GM12891 (cell line): Measurements from ENCODE around the gene DSCAM.

Experiments used
- PAX5 ChIP-seq: IDR thresholded peaks from 2 replicates; pipeline ENCODE4 v1.6.1; 2011; ENCODE audit warnings: low read length, moderate library complexity, mild to moderate bottlenecking; ENCODE audit not compliant: insufficient read depth, severe bottlenecking
- POLR2A ChIP-seq: IDR thresholded peaks from 2 replicates; pipeline ENCODE4 v1.6.1; 2011; ENCODE audit warnings: low read depth, low read length, control low read depth
- POLR2AphosphoS5 ChIP-seq: IDR thresholded peaks from 2 replicates; pipeline ENCODE4 v1.6.1; 2011; ENCODE audit warnings: low read depth, low read length, control low read depth
- POU2F2 ChIP-seq: IDR thresholded peaks from 2 replicates; pipeline ENCODE4 v1.6.1; 2011; ENCODE audit warnings: low read depth, mild to moderate bottlenecking, control low read depth, low read length, moderate library complexity
- SPI1 ChIP-seq: IDR thresholded peaks from 2 replicates; pipeline ENCODE4 v1.6.1; 2011; ENCODE audit warnings: low read depth, low read length, control low read depth
- TAF1 ChIP-seq: IDR thresholded peaks from 2 replicates; pipeline ENCODE4 v1.6.1; 2011; ENCODE audit warnings: low read depth, low read length, control low read depth

DNA sequence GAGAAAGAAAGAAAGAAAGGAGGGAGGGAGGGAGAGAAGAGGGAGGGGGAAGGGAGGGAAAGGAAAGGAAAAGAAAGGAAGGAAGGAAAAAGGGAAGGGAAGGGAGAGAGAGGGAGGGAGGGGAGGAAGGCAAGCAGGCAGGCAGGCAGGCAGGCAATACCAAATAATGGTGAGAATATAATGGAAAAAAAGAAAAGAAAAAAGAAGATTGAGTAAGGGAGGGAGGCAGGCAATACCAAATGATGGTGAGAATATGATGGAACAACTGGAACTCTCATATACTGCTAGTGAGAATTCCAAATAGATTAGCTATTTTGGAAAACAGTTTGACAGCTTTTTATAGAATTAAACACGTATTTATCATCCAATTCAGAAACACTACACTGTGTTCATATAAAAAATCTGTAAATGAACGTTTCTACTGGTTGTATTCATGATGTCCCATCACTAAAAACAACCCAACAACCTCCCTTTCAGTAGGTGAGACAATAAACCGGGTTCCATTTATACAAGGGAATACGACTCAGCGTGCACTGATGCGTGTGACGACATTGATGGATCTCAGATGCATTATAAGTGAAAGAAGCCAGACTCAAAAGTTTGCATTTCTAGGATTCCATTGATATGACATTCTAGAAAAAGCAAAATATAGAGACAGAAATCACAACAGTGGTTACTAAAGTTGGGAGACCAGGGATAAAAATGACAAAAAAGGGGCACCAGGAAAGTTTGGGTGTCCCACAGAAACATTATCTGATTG is 226.4 kb downstream of the DSCAM start:
- TF ChIP-seq TAF1: no peak
- no peak for TF ChIP-seq POLR2AphosphoS5
- TF ChIP-seq PAX5: no peak
- TF ChIP-seq POLR2A: no peak
- no peak for TF ChIP-seq SPI1
- no peak for TF ChIP-seq POU2F2
